OCI-LY1 (cell line): ENCODE data around the gene AAK1.

ENCODE experiments used
- H2AFZ ChIP-seq: fragments of 200-600 bp; sonication (generic), shearing (Covaris generic); 2 replicates; pipeline ENCODE4 v1.6.0; 2014; ENCODE audit warnings: antibody characterized with exemption, mild to moderate bottlenecking, low read length
- H3F3A ChIP-seq: fragments of 200-600 bp; sonication (generic), shearing (Covaris generic); 2 replicates; pipeline ENCODE4 v1.6.0; 2014; ENCODE audit warnings: mild to moderate bottlenecking, antibody characterized with exemption, low read length, moderate library complexity; ENCODE audit not compliant: insufficient read depth
- H3K27ac ChIP-seq: fragments of 200-600 bp; sonication (generic); 2 replicates; pipeline ENCODE4 v1.5.1; 2014; ENCODE audit warnings: low read length, mixed run types, mild to moderate bottlenecking, low read depth; ENCODE audit not compliant: poor library complexity, severe bottlenecking
- H3K27me3 ChIP-seq: fragments of 200-600 bp; sonication (generic); 2 replicates; pipeline ENCODE4 v1.6.0; 2014; ENCODE audit warnings: antibody characterized with exemption, mild to moderate bottlenecking, low read length, moderate library complexity; ENCODE audit not compliant: insufficient read depth
- H3K36me3 ChIP-seq: fragments of 200-600 bp; sonication (generic); 2 replicates; pipeline ENCODE4 v1.6.1; 2014; ENCODE audit warnings: mild to moderate bottlenecking, antibody characterized with exemption, low read length, moderate library complexity, mixed read lengths; ENCODE audit not compliant: insufficient read depth
- H3K4me1 ChIP-seq: fragments of 200-600 bp; sonication (generic); 2 replicates; pipeline ENCODE4 v1.5.1; 2014; ENCODE audit warnings: mild to moderate bottlenecking, low read length, moderate library complexity; ENCODE audit not compliant: insufficient read depth, severe bottlenecking
- H3K4me2 ChIP-seq: fragments of 200-600 bp; sonication (generic), shearing (Covaris generic); 2 replicates; pipeline ENCODE4 v1.6.1; 2014; ENCODE audit warnings: low read length
- H3K4me3 ChIP-seq: fragments of 200-600 bp; sonication (generic); 2 replicates; pipeline ENCODE4 v1.5.1; 2014; ENCODE audit warnings: low read length, low read depth, mild to moderate bottlenecking, mixed read lengths; ENCODE audit not compliant: poor library complexity, severe bottlenecking
- H3K79me2 ChIP-seq: fragments of 200-600 bp; shearing (Covaris generic); 2 replicates; pipeline ENCODE4 v1.6.1; 2016; ENCODE audit warnings: mixed run types, low read length, mixed read lengths; ENCODE audit not compliant: insufficient read depth
- H3K9ac ChIP-seq: fragments of 200-600 bp; sonication (generic), shearing (Covaris generic); 2 replicates; pipeline ENCODE4 v1.6.1; 2014; ENCODE audit warnings: mild to moderate bottlenecking, low read length, mixed read lengths
- H3K9me2 ChIP-seq: fragments of 200-600 bp; sonication (generic), shearing (Covaris generic); 2 replicates; pipeline ENCODE4 v1.6.1; 2014; ENCODE audit warnings: low read depth, mild to moderate bottlenecking, low read length, mixed read lengths
- H3K9me3 ChIP-seq: fragments of 200-600 bp; shearing (Covaris generic); 2 replicates; pipeline ENCODE4 v1.6.1; 2014; ENCODE audit warnings: low read length, mixed read lengths
- H4K20me1 ChIP-seq: fragments of 200-600 bp; sonication (generic), shearing (Covaris generic); 2 replicates; pipeline ENCODE4 v1.6.0; 2016; ENCODE audit warnings: mild to moderate bottlenecking, low read length; ENCODE audit not compliant: insufficient read depth
- CTCF ChIP-seq: fragments of 200-600 bp; sonication (generic), shearing (Covaris generic); IDR thresholded peaks from 2 replicates; pipeline ENCODE4 v1.5.1; 2017; ENCODE audit warnings: mild to moderate bottlenecking, antibody characterized with exemption, low read length, moderate library complexity, mixed read lengths
- EZH2 ChIP-seq: fragments of 200-600 bp; sonication (generic), shearing (Covaris generic); IDR thresholded peaks from 2 replicates; pipeline ENCODE4 v1.8.0; 2017; ENCODE audit warnings: borderline replicate concordance, mixed run types, mild to moderate bottlenecking, antibody characterized with exemption, low read length, moderate library complexity, mixed read lengths

Gene AAK1

GRCh38 chr2:69601179-69601612 lies 42.3 kb downstream of the AAK1 start:
- Histone ChIP-seq H3K9me3 (no peaks in the 10 kb centered on the region), H3K4me1 (no peaks in the 10 kb centered on the region), H3K9ac (no peak overlapping the region), H3K9me2 (no peaks in the 10 kb centered on the region), H3K27me3 (no peaks in the 10 kb centered on the region), H3K4me3 (no peak overlapping the region), H3K79me2 (no peaks in the 10 kb centered on the region), H3K36me3 (no peaks in the 10 kb centered on the region; the same call in 1 of the 2 replicates), H3F3A (no peaks in the 10 kb centered on the region), H3K4me2 (no peak overlapping the region), H4K20me1 (no peaks in the 10 kb centered on the region), H2AFZ (no peak overlapping the region), H3K27ac (no peak overlapping the region)
- TF ChIP-seq EZH2 = no peak
- no peak for TF ChIP-seq CTCF

DNA sequence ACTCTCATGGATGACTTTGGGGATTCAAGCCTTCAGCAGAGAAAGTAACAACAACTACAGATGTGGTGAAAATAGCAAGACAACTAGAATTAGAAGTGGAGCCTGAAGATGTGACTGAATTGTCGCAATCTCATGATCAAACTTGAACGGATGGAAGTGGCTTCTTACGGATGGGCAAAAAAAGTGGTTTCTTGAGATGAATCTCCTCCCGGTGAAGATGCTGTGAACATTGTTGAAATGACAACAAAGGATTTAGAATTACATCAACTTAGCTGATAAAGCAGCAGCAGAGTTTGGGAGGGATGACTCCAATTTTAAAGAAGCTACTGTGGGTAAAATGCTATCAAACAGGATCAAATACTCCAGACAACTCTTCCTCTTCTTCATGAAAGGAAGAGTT lies 43.1 kb downstream of the AAK1 start:
- H3K36me3 ChIP-seq = no peaks in the 10 kb centered on the region
- H3K27ac ChIP-seq = no peak overlapping the region
- H3K4me2 ChIP-seq = no peak overlapping the region
- no peaks in the 10 kb centered on the region for H3F3A ChIP-seq
- no peak overlapping the region for H3K9ac ChIP-seq
- H3K9me3 ChIP-seq = no peaks in the 10 kb centered on the region
- no peaks in the 10 kb centered on the region for H3K79me2 ChIP-seq
- H3K27me3 ChIP-seq = no peaks in the 10 kb centered on the region
- no peak overlapping the region for H3K4me3 ChIP-seq
- no peak for TF ChIP-seq EZH2
- TF ChIP-seq CTCF = no peak
- no peaks in the 10 kb centered on the region for H4K20me1 ChIP-seq
- no peaks in the 10 kb centered on the region for H3K9me2 ChIP-seq
- no peak overlapping the region for H2AFZ ChIP-seq
- H3K4me1 ChIP-seq = no peaks in the 10 kb centered on the region

DNA sequence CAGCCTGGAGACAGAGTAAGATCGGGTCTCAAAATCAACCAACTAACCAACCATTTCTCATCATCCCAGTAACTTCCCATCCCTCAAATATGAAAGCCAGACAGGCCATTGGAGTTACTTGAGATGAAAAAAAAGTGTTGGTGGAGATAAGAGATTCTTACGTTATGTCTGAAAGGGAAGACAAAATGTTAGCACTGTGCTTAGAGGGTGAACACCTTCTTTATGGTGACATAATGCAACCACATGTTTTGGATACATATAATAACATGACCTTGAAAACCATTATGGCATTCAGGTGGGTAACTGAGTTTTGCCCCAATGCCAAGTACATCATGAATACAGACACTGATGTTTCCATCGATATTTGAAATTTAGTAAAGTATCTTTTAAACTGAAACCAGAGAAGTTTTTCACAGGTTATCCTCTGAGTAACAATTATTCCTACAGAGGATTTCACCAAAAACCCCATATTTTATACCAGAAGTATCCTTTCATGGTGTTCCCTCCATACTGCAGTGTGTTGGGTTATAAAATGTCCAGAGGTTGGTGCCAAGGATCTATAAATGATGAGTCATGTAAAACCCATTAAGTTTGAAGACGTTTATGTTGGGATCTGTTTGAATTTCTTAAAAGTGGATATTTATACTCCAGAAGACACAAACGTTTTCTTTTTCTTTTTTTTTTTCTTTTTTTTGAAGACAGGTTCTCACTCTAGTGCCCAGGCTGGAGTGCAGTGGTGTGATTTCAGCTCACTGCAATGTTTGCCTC lies 45.5 kb downstream of the AAK1 start:
- no peaks in the 10 kb centered on the region for H3K9me2 ChIP-seq
- no peaks in the 10 kb centered on the region for H3K4me1 ChIP-seq
- no peaks in the 10 kb centered on the region for H3K79me2 ChIP-seq
- no peaks in the 10 kb centered on the region for H3K36me3 ChIP-seq
- no peak overlapping the region for H3K9ac ChIP-seq
- H3K27ac ChIP-seq = no peak overlapping the region
- TF ChIP-seq EZH2 (no peak), CTCF (no peak)
- H3K4me3 ChIP-seq = no peak overlapping the region
- no peaks in the 10 kb centered on the region for H4K20me1 ChIP-seq
- no peaks in the 10 kb centered on the region for H3K27me3 ChIP-seq
- H2AFZ ChIP-seq = no peak overlapping the region
- no peaks in the 10 kb centered on the region for H3F3A ChIP-seq
- H3K4me2 ChIP-seq = no peak overlapping the region
- no peaks in the 10 kb centered on the region for H3K9me3 ChIP-seq
